GM21723 (cell line): ENCODE results near the gene FLOT1.

Experiments used
- ATAC-seq: cut with Tn5 transposase; IDR thresholded peaks from one replicate; pipeline ENCODE4 v1.9.1; 2021; ENCODE audit warnings: mild to moderate bottlenecking, moderate library complexity; ENCODE audit not compliant: unreplicated experiment

The FLOT1 gene

GRCh38 chr6:30747902-30748769 is 5.6 kb upstream of the FLOT1 start:
- no peak for ATAC-seq

DNA sequence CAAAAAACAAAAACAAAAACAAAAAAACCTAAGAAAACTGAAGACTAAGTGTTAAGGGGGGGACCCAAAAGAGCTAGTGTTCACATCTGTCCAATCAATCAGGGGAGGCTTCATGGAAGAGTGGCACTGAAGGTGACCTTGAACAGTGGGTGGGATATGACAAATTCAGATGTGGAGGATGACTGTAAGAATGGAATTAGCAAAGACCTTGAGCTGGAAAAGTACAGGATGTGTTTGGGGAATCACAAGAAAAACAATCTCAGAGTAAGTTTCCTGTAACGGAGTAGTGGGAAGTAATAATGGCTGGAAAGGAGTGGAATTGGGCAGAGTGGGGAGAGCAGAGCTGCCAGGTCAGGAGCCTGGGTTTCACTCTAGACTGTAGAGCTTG is 4.8 kb upstream of the FLOT1 start:
- no peak for ATAC-seq

DNA sequence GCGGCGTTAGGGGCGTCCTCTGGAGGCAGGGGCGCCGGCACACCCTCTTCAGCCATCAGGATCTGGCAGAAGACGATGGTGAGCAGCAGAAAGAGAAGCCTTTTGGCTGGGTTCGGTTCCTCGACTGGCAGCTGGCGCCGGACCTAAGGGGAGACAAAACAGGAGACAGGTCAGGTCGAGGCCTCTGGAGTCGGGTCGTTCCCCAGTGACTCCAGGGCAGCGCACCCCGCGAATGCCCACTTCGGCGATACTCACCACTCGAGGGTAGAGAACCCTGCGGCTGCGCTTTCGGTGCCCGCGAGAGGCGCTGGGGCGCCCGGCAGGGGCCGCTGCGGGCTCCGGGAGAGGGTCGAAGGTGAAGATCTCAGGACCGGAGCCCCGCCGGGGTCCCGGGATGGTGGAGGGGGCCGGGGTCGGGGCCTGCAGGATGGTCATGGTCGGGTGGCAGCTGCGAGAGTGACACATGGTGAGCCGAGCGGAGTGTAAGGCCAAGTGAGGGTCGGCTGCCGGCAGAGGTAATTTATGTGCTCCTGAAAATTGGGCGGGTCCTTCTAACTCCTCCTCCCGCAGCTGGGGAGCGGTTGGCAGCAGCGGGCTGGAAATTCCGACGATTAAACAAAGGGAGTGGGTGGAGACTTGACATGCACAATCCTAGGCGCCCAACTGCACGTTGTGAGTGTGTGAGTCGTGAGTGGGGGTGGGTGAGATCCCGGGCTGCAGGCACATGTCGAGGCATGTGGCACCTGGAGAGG is 1.7 kb upstream of the FLOT1 start, which contains the start of gene IER3:
Gene IER3, minus strand, starts transcription at position 494 of the 752 bp plus-strand sequence. Its CDS starts 29 bp downstream, at position 465.
- ATAC-seq: peak; percentile 40

GRCh38 chr6:30743099-30744053 is 889 bp upstream of the FLOT1 start:
- ATAC-seq: peak; percentile 8

DNA sequence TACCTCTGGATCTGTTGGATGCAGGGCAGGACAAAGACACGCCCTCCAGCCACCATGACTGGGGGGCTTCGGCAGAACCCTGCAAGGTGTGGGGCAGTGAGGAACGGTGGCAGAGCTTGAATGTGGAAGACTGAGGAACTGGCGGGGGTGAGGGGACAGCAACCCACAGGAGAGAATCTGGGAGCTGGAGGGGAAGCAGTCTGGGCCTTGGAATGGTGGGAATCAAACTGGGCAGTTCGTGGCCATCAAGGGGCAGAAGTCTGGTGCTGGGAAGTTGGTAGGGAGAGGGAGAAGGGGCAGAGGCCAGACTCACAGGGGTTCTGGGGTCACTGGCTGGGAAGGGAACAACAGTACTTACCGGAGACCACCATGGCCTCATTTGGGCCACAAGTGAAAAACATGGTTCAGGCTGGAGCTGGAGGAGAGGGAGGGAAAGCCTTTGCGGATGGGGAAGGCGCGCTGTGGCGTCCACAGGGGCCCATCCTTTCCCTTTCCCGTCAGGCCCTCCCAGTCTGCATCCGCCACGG is 635 bp downstream of the FLOT1 start:
- ATAC-seq: no peak

DNA sequence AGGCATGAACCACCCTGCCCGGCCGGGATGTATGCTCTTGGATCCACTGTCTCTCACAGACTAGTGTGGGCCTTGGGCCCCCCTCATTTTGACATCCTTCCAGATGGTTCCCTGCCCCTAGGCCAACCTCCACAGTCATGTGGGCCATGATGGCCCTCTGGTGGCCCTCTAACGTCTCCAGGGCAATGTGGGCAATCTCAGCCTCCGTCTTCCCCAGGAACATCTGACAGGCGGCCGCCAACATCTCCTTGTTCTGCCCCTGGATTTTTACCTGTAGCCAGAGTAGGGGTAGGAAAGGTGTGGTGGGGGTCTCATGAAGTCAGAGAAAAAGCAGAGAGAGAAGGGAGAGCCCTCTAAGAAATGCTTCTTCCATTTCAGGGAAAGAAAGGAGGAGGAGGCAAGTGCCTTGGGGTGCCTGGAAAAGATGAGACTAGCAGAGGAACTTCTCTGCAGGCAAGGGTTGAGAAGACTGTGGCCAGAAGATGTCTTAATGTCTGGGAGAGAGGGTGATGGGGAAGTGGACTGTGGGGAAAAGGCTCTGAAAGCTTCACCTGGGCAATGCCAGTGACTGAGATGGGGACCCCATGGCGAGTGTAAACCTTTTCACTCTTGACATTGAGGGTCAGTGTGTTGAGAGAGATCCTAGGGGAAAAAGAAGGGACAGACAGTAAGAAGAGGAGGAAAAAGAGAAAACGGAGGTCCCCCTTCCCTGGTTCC is 1.3 kb downstream of the FLOT1 start:
- no peak for ATAC-seq

GRCh38 chr6:30740540-30740870 is 2.0 kb downstream of the FLOT1 start:
- no peak for ATAC-seq

- no peak for ATAC-seq
Observed at GRCh38 chr6:30738532-30738931, 4.0 kb downstream of the FLOT1 start.

DNA sequence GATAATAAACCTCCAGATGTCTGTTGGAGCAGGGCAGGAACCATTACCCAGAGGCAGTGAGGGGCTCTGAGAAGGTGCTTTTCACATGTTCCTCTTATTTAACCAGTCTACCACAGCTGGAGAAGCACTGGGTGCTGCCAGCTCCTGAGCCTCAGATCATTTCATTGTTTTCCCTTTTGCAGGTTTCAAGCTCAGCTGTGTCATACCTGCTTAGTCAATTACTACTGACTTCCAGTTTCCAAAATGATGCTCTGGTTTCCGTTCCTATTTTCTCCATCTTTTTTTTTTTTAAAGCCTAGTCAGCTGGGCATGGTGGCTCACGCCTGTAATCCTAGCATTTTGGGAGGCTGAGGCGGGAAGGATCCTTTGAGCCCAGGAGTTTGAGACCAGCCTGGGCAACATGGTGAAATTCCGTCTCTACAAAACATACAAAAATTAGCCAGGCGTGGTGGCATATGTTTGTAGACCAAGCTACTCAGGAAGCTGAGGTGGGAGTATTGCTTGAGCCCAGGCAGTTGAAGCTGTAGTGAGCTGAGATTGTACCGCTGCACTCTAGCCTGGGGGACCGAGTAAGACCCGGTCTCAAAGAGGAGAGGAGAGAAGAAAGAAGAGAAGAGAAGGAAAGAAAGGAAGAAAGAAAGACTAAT is 6.7 kb downstream of the FLOT1 start:
- peak; percentile 36 for ATAC-seq

DNA sequence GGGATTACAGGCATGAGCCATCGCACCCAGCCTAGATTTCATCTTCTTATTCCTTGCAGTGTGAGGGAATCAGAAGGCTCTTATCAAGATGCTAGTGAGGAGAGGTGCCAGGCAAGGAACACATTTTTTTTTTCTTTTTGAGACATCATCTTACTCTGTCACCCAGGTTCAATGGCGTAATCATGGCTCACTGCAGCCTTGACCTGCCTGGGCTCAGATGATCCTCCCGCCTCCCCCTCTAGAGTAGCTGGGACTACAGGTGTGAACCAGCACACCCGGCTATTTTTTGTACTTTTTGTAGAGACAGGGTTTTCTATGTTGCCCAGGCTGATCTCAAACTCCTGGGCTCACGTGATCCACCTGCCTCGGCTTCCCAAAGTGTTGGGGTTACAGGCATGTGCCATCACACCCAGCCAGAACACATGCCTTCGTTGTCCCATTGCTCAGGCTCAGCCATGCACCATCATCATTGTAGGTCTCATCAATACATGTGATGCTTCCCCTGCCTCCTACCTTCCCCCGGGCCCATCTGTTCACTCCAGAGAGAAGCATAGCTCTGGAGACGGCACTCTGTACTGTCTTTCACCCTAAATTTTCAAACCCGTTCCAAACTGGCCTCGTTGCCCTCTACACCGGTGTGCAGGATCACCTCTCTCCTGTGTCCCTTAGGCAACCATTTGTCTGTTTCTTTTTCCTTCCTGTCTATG is 10.1 kb downstream of the FLOT1 start:
- ATAC-seq: no peak

DNA sequence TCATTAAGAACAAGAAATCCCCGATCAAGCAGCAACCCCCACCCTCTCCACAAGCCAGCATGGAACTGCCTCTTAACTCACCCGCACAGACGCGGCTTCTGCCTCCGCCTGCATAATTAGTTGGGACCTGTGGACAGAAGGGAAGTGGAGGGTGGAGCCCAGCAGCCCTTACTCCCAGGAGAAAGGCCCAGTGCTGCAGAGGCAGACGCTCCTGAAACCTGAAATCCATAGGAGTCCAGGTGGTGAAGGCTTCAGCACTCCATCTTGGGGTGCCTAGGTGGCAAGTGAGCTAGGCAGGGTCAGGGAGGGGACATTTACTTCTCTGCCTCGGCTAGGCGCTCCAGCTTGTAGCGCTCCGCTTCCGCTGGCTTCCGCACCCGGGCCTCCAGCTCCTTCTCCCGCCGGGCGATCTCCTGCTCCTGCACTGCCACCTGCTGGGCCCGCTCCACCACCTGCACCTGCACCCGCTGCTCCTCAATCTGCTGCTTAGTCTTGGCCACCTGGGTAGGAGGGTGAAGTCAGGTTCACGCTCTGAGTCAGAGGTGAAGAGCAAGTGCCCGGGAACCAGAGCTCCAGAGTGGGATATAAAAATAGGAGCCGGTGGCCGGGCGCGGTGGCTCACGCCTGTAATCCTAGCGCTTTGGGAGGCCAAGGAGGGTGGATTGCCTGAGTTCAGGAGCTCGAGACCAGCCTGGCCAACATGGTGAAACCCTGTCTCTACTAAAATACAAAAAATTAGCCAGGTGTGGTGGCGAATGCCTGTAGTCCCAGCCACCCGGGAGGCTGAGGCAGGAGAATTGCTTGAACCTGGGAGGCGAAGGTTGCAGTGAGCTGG is 11.7 kb downstream of the FLOT1 start:
- ATAC-seq: peak; percentile 50

DNA sequence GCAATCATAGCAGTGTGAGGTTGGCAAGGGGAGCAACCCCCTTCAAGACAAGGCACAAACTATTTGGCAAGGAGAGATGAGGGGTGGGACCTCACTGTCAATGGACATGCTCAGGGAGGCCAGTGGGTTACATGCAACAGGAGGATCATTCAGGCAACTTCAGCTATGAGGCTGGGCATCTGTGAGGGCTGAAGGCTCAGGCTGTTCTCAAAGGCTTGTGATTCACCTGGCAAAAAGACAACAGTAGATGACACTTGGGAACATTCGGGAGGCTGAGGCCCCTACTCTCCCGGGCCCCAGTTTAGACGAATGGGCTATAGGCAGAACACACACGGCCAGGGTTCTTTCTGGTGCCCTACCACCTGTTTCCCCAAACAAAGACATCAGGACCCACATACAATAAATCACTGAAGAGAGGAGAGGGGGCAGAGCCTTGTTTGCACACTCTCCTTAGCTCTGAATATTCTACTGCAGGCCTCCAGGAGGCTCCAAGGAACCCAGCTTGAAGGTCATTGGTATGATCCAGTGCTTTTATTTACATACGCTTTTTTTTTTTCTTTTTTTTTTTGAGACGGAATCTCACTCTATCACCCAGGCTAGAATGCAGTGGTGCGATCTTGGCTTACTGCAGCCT is 14.4 kb downstream of the FLOT1 start:
- ATAC-seq: no peak

DNA sequence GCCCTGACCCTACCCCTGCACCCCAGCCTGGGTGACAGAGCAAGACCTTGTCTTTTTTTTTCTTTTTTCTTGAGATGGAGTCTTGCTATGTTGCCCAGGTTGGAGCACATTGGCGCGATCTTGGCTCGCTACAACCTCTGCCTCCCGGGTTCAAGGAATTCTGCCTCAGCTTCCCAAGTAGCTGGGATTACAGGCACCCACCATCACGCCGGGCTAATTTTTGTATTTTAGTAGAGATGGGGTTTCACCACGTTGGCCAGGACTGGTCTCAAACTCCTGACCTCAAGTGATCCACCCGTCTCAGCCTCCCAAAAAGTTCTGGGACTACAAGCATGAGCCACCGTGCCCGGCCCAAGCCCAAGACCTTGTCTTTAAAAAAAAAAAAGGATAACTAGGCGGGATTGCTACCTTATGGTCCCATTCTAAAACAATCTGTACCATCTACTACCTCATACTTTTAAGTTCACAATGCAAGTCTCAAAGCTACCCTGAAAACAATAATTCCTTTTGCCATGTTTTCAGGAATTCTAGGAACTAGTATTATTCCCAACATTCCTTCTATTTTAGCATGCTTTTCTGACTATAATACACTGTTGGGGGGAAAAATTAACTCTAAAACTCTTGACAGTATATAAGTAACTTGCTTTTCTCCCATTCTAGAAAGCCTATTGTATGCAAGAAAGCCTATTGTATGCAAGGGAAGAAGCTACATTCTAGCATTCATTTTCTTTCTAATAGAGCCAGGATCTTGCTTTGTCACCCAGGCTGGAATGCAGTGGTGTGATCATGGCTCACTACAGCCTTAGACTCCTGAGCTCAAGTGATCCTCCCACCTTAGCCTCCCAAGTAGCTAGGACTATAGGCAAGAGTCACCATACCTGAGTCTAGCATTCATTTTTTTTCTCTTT is 15.7 kb downstream of the FLOT1 start:
- ATAC-seq: no peak

GRCh38 chr6:30725713-30726505 is 16.6 kb downstream of the FLOT1 start:
- ATAC-seq: no peak

DNA sequence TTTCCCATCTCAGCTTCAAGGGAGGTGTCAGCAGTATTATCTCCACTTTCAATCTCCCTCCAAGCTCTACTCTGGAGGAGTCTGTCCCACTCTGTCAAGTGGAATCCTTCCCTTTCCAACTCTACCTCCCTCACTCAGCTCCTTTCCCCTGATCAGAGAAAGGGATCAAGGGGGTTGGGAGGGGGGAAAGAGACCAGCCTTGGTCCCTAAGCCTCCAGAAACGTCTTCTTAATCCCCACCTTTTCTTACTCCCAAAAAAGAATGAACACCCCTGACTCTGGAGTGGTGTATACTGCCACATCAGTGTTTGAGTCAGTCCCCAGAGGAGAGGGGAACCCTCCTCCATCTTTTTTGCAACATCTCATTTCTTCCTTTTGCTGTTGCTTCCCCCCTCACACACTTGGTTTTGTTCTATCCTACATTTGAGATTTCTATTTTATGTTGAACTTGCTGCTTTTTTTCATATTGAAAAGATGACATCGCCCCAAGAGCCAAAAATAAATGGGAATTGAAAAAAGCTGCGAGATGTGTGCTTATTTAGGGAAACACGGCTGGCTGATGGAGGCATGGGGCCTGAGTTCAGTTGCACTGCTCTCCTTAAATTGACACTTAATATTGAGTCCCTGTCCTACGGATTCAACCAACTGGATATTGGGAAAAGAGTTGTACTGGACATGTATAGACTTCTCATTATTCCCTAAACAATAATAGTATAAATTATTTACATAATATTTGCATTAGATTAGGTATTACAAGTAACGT is 17.4 kb downstream of the FLOT1 start:
- ATAC-seq: no peak
